Liver (tissue), 9 donors: ENCODE data around the gene ERGIC2. TPM values are rescaled to one million over a fixed set of nuclear protein-coding genes. Genes with fewer than 3 reads are reported as not detected.

Source experiments
- DNase-seq: peaks from one replicate; pipeline ENCODE4 v3.0.0-alpha.2; 2017; ENCODE audit warnings: low spot score
- H3K27ac ChIP-seq, 2 donors: one replicate each; pipeline ENCODE4 v1.7.0; 2013; ENCODE audit warnings: inconsistent platforms in 2 of 2, low read length in 2 of 2, control low read depth in 1 of 2, low read depth in 1 of 2, mild to moderate bottlenecking in 1 of 2
- H3K27me3 ChIP-seq, 4 donors: one replicate each; pipeline versions ENCODE4 v1.6.1 to v1.7.0; 2013; ENCODE audit warnings: low read length in 3 of 4, inconsistent platforms in 1 of 4, mild to moderate bottlenecking in 1 of 4, moderate library complexity in 1 of 4; ENCODE audit not compliant: control insufficient read depth in 4 of 4, insufficient read depth in 4 of 4
- H3K36me3 ChIP-seq, 4 donors: one replicate each; pipeline versions ENCODE4 v1.6.1 to v1.7.0; 2013; ENCODE audit warnings: low read length in 3 of 4, mild to moderate bottlenecking in 3 of 4, low read depth in 1 of 4, moderate library complexity in 1 of 4; ENCODE audit not compliant: control insufficient read depth in 4 of 4, insufficient read depth in 3 of 4
- H3K4me1 ChIP-seq, 4 donors: one replicate each; pipeline versions ENCODE4 v1.6.1 to v1.7.0; 2013; ENCODE audit warnings: low read length in 3 of 4, mild to moderate bottlenecking in 3 of 4, moderate library complexity in 1 of 4; ENCODE audit not compliant: control insufficient read depth in 4 of 4, insufficient read depth in 4 of 4
- H3K4me3 ChIP-seq, 3 donors: one replicate each; pipeline versions ENCODE4 v1.6.1 to v1.7.0; 2013; ENCODE audit warnings: low read length in 3 of 3, control low read depth in 1 of 3, low read depth in 1 of 3, mild to moderate bottlenecking in 1 of 3
- H3K9ac ChIP-seq, 2 donors: one replicate each; pipeline ENCODE4 v1.7.0; 2013; ENCODE audit warnings: low read length in 2 of 2, mild to moderate bottlenecking in 2 of 2, moderate library complexity in 2 of 2, control low read depth in 1 of 2, low read depth in 1 of 2
- H3K9me3 ChIP-seq, 4 donors: one replicate each; pipeline versions ENCODE4 v1.6.1 to v1.7.0; 2013; ENCODE audit warnings: low read length in 3 of 4; ENCODE audit not compliant: control insufficient read depth in 4 of 4
- EGR1 ChIP-seq, 2 donors: IDR thresholded peaks; 2 replicates each; pipeline ENCODE4 v1.6.1; 2016 to 2018; ENCODE audit warnings: antibody characterized with exemption in 2 of 2, low read depth in 2 of 2
- FOXA2 ChIP-seq: IDR thresholded peaks from 2 replicates; pipeline ENCODE4 v1.6.1; 2016; ENCODE audit warnings: antibody characterized with exemption
- GABPA ChIP-seq, 2 donors: IDR thresholded peaks in 1 of 2; conservative IDR thresholded peaks in 1 of 2; 2 replicates each; pipeline ENCODE4 v1.6.1; 2016; ENCODE audit warnings: antibody characterized with exemption in 2 of 2, mild to moderate bottlenecking in 1 of 2, moderate library complexity in 1 of 2
- JUND ChIP-seq, 2 donors: IDR thresholded peaks; 2 replicates each; pipeline ENCODE4 v1.6.1; 2016; ENCODE audit warnings: antibody characterized with exemption in 2 of 2
- NR2F2 ChIP-seq: IDR thresholded peaks from 2 replicates; pipeline ENCODE4 v1.6.1; 2016; ENCODE audit warnings: antibody characterized with exemption
- RAD21 ChIP-seq, 2 donors: IDR thresholded peaks; 2 replicates each; pipeline ENCODE4 v1.6.1; 2016; ENCODE audit warnings: antibody characterized with exemption in 2 of 2, mild to moderate bottlenecking in 2 of 2
- RXRA ChIP-seq, 2 donors: IDR thresholded peaks; 2 replicates each; pipeline ENCODE4 v1.6.1; 2017 to 2018; ENCODE audit warnings: antibody characterized with exemption in 2 of 2, mild to moderate bottlenecking in 1 of 2
- TAF1 ChIP-seq: conservative IDR thresholded peaks from 2 replicates; pipeline ENCODE4 v1.6.1; 2016; ENCODE audit warnings: antibody characterized with exemption, mild to moderate bottlenecking
- ZBTB33 ChIP-seq: IDR thresholded peaks from 2 replicates; pipeline ENCODE4 v1.6.1; 2016; ENCODE audit warnings: antibody characterized with exemption
- WGBS: extraction: QIAGEN DNeasy Blood & Tissue Kit; methylation state at CpG from one replicate; pipeline ENCODE4 v1.1.7; 2013; 5-methylcytosine and 5-hydroxymethylcytosine counted together
- polyA plus RNA-seq, 2 donors: library from polyadenylated mRNA; stranded (reverse) in 1 of 2; unstranded in 1 of 2; fragments of 200-250 nt in 1 of 2; fragments of >200 nt in 1 of 2; fragmentation: Nextera tagmentation in 1 of 2; extraction: Ambion mirVana in 1 of 2; gene quantifications; one replicate each; pipeline versions ENCODE4 v1.2.1 to v1.2.3, GENCODE V29; 2013 to 2015
- total RNA-seq, 2 donors: library from RNA; depleted of rRNA; stranded (reverse); fragments of >200 nt; gene quantifications; one replicate each; pipeline ENCODE4 v1.2.3, GENCODE V29; 2014
- TF ChIP-seq, protein P1 (sequence below): IDR thresholded peaks from 2 replicates; pipeline ENCODE4 v1.6.1; 2016; ENCODE audit warnings: antibody characterized with exemption
- donor health status: healthy.
- donor health status: healthy.
- donor health status: healthy.
- donor health status: healthy.
- donor health status: healthy.

The ERGIC2 gene
- total and polyA plus RNA-seq, 4 donors = 33.8 to 56.2 (median 40.8) TPM

- Histone ChIP-seq H3K9me3 (no peaks in the 10 kb centered on the region), H3K4me3 (no peak overlapping the region), H3K27ac (no peak overlapping the region), H3K27me3 (no peaks in the 10 kb centered on the region), H3K36me3 (no peaks in the 10 kb centered on the region), H3K9ac (no peak overlapping the region), H3K4me1 (no peaks in the 10 kb centered on the region)
- TF ChIP-seq TAF1 = no peak
- TF ChIP-seq ZBTB33 = no peak
- no peak for DNase-seq
These were observed 92.9 kb downstream of the ERGIC2 start for GRCh38 chr12:29288031-29288430.

DNA sequence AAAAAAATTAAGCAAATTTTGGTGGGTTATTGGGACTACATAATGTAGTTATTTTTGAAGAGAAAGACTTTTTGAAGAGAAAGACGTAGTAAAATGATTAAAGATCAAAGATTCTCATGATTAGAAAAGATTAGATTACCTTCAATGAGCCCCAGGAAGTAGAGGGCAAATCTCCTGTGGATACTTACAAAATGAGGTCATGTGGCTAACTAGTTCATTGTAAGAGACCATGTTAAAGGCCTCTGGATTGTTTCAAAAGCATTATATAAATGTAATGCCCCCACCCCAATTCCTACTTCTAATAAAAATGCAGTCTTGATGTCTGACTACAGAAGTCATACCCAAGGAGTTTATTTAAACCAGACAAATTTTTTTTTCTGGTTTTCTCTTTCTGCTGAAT lies 93.3 kb downstream of the ERGIC2 start:
- H3K4me3 ChIP-seq = no peak overlapping the region
- H3K4me1 ChIP-seq = no peaks in the 10 kb centered on the region
- TF ChIP-seq, protein P1, sequence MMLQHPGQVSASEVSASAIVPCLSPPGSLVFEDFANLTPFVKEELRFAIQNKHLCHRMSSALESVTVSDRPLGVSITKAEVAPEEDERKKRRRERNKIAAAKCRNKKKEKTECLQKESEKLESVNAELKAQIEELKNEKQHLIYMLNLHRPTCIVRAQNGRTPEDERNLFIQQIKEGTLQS = no peak
- TF ChIP-seq RAD21 (IDR thresholded peaks at IDR 0.05) = no peak
- TF ChIP-seq TAF1 = no peak
- TF ChIP-seq FOXA2 = no peak
- no peak for TF ChIP-seq NR2F2
- no peak for TF ChIP-seq EGR1 (IDR thresholded peaks at IDR 0.05; ENCODE audit: low read depth in 2 of 2)
- TF ChIP-seq RXRA (IDR thresholded peaks at IDR 0.05) = no peak
- no peak for TF ChIP-seq JUND (IDR thresholded peaks at IDR 0.05)
- no peak for TF ChIP-seq GABPA (IDR thresholded peaks at IDR 0.05 in 1 of 2, conservative IDR thresholded peaks at IDR 0.05 in 1 of 2)
- WGBS = 82% methylated on average over 1 of the region's 1 CpG
- H3K9me3 ChIP-seq = no peaks in the 10 kb centered on the region
- H3K27me3 ChIP-seq = no peaks in the 10 kb centered on the region
- H3K9ac ChIP-seq = no peak overlapping the region
- no peak for DNase-seq
- H3K27ac ChIP-seq = no peak overlapping the region
- H3K36me3 ChIP-seq = no peaks in the 10 kb centered on the region

Other genes starting within 250 kb of the ERGIC2 start
- 1 to 10 TPM; 2.3 to 7.6 TPM for gene FAR2, start 231.9 kb downstream of the ERGIC2 start, total RNA-seq
- gene FAR2, start 231.9 kb downstream of the ERGIC2 start, polyA plus RNA-seq = 1 to 10 TPM in 1 of 2 donors, under 1 TPM in 1; 0.81 to 3.8 TPM
- under 1 TPM in 1 of 2 donors, not detected in 1; 0.08 TPM for gene OVCH1, start 116.5 kb upstream of the ERGIC2 start, total RNA-seq
- not detected for gene OVCH1, start 116.5 kb upstream of the ERGIC2 start, polyA plus RNA-seq